CD4-positive, alpha-beta T cell treated with Interleukin-21 for 1 hour (primary cell): ENCODE measurements around the gene PCDHA12.
"Not testable (repeated sequence)": the region's sequence is repeated elsewhere in the genome, so short reads cannot be mapped to it uniquely, and the experiment has no call there.

ENCODE experiments used
- DNase-seq: peaks from one replicate; pipeline ENCODE4 v3.0.0-alpha.2; 2020

Gene PCDHA12

DNA sequence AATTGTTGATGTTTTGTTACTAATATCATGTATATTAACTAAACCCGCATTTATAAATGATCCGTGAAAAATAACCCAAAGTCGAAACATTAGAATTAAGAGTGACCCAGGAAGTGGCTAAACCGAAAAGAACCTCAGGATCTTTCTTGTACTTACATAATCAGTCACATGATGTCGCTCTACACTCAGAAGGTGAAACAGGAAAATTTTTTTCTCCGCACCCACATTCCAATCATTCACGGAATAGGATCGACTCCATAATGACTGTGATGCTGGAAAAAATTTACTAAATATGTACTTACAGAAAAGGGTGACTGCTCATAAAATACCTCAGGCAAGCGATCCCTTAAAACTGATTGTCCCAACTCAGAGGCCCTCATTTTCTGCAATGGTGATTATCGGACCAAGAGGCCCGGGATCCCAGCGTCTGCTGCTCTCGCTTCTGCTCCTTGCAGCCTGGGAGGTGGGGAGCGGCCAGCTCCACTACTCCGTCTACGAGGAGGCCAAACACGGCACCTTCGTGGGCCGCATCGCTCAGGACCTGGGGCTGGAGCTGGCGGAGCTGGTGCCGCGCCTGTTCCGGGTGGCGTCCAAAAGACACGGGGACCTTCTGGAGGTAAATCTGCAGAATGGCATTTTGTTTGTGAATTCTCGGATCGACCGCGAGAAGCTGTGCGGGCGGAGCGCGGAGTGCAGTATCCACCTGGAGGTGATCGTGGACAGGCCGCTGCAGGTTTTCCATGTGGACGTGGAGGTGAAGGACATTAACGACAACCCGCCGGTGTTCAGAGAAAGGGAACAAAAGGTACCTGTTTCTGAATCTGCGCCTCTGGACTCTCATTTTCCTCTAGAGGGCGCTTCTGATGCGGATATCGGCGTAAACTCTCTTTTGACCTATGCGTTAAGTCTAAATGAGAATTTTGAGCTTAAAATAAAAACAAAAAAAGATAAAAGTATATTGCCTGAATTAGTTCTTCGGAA is at the start of gene PCDHA12:
Gene PCDHA12 (plus strand): TSS at position 224 of the 981 bp plus-strand sequence. CDS start 165 bp downstream, at position 389.
- DNase-seq, result no peak

GRCh38 chr5:140827704-140828361 is 47.3 kb upstream of the PCDHA12 start, which contains the start of gene PCDHA6:
Gene PCDHA6 (plus strand): TSS chr5:140827960. CDS start chr5:140828092, 132 bp downstream.
- no peak for DNase-seq

- DNase-seq, result no peak
Observed at GRCh38 chr5:140828362-140828737, 46.8 kb upstream of the PCDHA12 start.

DNA sequence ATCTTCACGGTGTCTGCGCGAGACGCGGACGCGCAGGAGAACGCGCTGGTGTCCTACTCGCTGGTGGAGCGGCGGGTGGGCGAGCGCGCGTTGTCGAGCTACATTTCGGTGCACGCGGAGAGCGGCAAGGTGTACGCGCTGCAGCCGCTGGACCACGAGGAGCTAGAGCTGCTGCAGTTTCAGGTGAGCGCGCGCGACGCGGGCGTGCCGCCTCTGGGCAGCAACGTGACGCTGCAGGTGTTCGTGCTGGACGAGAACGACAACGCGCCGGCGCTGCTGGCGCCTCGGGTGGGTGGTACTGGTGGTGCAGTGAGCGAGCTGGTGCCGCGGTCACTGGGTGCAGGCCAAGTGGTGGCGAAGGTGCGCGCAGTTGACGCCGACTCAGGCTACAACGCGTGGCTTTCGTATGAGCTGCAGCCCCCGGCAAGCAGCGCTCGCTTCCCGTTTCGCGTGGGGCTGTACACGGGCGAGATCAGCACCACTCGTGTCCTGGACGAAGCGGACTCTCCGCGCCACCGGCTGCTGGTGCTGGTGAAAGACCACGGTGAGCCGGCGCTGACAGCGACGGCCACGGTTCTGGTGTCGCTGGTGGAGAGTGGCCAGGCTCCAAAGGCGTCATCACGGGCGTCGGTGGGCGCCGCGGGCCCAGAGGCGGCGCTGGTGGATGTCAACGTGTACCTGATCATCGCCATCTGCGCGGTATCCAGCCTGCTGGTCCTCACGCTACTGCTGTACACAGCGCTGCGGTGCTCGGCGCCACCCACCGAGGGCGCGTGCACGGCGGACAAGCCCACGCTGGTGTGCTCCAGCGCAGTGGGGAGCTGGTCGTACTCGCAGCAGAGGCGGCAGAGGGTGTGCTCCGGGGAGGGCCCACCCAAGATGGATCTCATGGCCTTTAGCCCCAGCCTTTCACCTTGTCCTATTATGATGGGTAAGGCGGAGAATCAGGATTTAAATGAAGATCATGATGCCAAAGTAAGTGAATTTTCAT is 45.3 kb upstream of the PCDHA12 start:
- DNase-seq, result not testable (repeated sequence)

DNA sequence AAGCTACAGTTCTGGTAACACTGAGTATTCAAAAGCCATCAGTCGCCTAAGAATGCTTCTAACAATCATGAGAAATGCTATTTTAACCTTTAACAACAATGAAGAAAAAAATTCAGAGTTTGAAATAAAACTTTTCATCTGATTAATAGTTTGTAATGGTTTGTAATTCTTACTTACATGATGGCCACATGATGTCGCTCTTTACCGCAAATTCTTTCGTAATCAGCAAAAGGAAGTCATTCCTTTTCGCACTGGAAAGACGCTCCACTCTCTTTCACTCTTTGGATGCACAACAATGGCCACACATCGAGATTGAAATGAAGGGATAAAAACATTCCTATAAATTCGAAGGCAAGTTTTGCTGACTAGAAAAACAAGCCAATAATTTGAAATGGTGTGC is 41.1 kb upstream of the PCDHA12 start, which contains the start of gene PCDHA7:
Gene PCDHA7 (plus strand): TSS at position 277 of the 400 bp plus-strand sequence. CDS start 115 bp downstream, at position 392.
- no peak for DNase-seq

GRCh38 chr5:140834439-140835008 is 40.6 kb upstream of the PCDHA12 start:
- DNase-seq, result not testable (repeated sequence)

DNA sequence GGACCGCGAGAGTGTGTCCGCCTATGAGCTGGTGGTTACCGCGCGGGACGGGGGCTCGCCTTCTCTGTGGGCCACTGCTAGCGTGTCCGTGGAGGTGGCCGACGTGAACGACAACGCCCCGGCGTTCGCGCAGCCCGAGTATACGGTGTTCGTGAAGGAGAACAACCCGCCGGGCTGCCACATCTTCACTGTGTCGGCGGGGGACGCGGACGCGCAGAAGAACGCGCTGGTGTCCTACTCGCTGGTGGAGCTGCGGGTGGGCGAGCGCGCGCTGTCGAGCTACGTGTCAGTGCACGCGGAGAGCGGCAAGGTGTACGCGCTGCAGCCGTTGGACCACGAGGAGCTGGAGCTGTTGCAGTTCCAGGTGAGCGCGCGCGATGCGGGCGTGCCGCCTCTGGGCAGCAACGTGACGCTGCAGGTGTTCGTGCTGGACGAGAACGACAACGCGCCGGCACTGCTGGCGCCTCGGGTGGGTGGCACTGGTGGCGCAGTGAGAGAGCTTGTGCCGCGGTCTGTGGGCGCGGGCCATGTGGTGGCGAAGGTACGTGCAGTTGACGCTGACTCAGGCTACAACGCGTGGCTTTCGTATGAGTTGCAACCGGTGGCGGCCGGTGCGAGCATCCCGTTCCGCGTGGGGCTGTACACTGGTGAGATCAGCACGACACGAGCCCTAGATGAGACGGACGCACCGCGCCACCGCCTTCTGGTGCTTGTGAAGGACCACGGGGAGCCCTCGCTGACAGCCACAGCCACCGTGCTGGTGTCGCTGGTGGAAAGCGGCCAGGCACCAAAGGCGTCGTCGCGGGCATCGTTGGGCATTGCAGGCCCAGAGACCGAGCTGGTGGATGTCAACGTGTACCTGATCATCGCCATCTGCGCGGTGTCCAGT is 39.2 kb upstream of the PCDHA12 start:
- no peak for DNase-seq

DNA sequence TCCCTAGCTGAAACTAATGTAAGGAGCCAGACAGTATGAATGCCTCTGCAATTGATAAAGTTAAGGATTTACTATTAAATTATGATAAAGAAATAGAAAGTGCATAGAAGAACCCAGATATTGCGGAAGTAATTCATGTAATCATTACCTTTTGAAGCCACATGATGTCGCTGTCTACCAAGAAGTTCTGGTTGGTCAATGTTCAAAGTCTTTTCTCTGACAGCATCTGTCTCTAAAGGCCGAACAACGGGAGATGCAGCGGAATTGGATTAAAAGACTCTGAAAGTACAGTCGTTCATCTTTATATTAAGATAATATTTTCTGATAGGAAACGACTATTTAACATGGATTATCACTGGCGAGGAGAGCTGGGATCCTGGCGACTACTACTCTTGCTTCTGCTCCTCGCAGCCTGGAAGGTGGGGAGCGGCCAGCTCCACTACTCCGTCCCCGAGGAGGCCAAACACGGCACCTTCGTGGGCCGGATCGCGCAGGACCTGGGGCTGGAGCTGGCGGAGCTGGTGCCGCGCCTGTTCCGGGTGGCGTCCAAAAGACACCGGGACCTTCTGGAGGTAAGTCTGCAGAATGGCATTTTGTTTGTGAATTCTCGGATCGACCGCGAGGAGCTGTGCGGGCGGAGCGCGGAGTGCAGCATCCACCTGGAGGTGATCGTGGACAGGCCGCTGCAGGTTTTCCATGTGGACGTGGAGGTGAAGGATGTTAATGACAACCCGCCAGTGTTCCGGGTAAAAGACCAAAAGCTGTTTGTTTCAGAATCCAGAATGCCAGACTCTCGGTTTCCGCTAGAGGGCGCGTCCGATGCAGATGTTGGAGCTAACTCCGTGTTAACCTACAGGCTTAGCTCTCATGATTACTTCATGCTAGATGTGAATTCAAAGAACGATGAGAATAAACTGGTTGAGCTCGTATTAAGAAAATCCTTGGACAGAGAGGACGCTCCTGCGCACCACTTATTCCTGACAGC is 33.8 kb upstream of the PCDHA12 start, which contains the start of gene PCDHA8:
Gene PCDHA8 (plus strand): TSS at position 210 of the 985 bp plus-strand sequence. CDS start 135 bp downstream, at position 345.
- DNase-seq, result peak; percentile 7

DNA sequence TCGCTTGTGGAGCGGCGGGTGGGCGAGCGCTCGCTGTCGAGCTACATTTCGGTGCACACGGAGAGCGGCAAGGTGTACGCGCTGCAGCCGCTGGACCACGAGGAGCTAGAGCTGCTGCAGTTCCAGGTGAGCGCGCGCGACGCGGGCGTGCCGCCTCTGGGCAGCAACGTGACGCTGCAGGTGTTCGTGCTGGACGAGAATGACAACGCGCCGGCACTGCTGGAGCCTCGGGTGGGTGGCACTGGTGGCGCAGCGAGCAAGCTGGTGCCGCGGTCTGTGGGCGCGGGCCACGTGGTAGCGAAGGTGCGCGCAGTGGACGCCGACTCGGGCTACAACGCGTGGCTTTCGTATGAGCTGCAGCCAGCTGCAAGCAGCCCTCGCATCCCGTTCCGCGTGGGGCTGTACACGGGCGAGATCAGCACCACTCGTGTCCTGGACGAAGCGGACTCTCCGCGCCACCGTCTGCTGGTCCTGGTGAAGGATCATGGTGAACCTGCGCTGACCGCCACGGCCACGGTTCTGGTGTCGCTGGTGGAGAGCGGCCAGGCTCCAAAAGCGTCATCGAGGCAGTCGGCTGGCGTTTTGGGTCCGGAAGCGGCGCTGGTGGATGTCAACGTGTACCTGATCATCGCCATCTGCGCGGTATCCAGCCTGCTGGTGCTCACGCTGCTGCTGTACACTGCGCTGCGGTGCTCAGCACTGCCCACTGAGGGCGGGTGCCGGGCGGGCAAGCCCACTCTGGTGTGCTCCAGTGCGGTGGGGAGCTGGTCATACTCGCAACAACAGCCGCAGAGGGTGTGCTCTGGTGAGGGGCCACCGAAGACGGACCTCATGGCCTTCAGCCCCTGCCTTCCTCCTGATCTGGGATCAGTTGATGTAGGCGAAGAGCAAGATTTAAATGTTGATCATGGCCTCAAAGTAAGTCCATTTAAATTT is 32.0 kb upstream of the PCDHA12 start:
- DNase-seq, result no peak

- DNase-seq, result not testable (repeated sequence)
Observed at GRCh38 chr5:140848139-140849102, 26.7 kb upstream of the PCDHA12 start, which contains the start of gene PCDHA9. Gene PCDHA9 (plus strand): TSS chr5:140848382. CDS start chr5:140848496, 114 bp downstream.

DNA sequence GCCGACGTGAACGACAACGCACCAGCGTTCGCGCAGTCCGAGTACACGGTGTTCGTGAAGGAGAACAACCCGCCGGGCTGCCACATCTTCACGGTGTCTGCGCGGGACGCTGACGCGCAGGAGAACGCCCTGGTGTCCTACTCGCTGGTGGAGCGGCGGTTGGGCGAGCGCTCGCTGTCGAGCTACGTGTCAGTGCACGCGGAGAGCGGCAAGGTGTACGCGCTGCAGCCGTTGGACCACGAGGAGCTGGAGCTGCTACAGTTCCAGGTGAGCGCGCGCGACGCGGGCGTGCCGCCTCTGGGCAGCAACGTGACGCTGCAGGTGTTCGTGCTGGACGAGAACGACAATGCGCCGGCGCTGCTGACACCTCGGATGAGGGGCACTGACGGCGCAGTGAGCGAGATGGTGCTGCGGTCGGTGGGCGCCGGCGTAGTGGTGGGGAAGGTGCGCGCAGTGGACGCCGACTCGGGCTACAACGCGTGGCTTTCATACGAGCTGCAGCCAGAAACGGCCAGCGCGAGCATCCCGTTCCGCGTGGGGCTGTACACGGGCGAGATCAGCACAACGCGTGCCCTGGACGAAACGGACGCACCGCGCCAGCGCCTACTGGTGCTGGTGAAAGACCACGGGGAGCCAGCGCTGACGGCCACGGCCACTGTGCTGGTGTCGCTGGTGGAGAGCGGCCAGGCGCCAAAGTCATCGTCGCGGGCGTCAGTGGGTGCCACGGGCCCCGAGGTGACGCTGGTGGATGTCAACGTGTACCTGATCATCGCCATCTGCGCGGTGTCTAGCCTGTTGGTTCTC is 25.1 kb upstream of the PCDHA12 start:
- DNase-seq, result not testable (repeated sequence)

DNA sequence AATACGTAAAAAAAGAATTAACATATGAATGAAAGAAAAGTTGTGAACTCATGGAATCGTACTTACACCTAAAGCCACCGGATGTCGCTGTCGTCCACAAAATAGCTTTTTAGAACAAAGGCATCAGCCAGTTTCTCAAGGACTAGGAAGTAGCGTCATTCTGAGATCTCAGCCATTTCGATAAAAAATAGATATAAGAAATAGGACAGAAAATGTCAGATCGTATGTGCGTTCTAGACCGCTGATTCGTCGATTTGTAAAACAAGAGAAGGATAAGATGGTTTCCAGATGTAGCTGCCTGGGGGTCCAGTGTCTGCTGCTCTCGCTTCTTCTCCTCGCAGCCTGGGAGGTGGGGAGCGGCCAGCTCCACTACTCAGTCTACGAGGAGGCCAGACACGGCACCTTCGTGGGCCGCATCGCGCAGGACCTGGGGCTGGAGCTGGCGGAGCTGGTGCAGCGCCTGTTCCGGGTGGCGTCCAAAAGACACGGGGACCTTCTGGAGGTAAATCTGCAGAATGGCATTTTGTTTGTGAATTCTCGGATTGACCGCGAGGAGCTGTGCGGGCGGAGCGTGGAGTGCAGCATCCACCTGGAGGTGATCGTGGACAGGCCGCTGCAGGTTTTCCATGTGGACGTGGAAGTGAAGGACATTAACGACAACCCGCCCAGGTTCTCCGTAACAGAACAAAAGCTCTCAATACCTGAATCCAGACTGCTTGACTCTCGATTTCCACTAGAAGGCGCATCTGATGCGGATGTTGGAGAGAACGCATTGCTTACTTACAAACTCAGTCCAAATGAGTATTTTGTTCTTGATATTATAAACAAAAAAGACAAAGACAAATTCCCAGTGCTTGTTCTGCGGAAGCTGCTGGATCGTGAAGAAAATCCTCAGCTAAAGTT is 19.1 kb upstream of the PCDHA12 start, which contains the start of gene PCDHA10:
Gene PCDHA10 (plus strand): TSS at position 126 of the 903 bp plus-strand sequence. CDS start 152 bp downstream, at position 278.
- DNase-seq, result no peak

DNA sequence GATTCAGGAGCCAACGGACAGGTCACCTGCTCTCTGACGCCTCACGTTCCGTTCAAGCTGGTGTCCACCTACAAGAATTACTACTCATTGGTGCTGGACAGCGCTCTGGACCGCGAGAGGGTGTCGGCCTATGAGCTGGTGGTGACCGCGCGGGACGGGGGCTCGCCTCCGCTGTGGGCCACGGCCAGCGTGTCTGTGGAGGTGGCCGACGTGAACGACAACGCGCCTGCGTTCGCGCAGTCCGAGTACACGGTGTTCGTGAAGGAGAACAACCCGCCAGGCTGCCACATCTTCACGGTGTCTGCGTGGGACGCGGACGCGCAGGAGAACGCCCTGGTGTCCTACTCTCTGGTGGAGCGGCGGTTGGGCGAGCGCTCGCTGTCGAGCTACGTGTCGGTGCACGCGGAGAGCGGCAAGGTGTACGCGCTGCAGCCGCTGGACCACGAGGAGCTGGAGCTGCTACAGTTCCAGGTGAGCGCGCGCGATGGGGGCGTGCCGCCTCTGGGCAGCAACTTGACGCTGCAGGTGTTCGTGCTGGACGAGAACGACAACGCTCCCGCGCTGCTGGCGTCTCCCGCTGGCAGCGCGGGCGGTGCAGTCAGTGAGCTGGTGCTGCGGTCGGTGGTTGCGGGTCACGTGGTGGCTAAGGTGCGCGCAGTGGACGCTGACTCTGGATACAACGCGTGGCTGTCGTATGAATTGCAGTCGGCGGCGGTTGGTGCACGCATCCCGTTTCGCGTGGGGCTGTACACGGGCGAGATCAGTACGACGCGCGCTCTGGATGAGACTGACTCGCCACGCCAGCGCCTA is 17.7 kb upstream of the PCDHA12 start:
- no peak for DNase-seq

DNA sequence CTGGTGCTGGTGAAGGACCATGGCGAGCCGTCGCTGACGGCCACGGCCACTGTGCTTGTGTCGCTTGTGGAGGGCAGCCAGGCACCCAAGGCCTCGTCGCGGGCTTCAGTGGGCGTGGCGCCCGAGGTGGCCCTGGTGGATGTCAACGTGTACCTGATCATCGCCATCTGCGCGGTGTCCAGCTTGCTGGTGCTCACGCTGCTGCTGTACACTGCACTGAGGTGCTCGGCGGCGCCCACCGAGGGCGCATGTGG is 17.2 kb upstream of the PCDHA12 start:
- DNase-seq, result no peak
